Measurements from ENCODE around the gene TMOD3.

DNA sequence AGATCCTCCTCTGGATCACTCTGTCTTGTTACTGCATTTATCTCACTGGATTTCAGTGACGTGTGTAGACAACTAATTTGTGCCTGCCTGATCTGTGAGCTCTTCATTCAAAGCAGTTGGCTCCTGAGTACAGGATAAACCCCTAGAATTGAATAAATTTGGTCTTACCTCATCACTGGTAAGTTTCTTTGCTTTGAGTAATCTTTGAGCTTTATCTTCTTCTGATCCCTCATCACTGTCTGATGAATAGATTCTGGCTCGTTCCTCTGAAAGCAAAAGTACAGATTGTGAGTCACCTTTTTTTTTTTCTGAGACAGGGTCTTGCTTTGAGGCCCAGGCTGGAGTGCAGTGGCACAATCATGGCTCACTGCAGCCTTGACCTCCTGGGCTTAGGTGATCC, 117.7 kb downstream of the TMOD3 start:
- no peak for TF ChIP-seq HDGF (IDR thresholded peaks at IDR 0.05; ENCODE audit: borderline replicate concordance)
- TF ChIP-seq SUZ12 (IDR thresholded peaks at IDR 0.05): no peak
- no peak for TF ChIP-seq ARNT (IDR thresholded peaks at IDR 0.05)
- no peak for TF ChIP-seq NFRKB (IDR thresholded peaks at IDR 0.05)
- no peak for TF ChIP-seq ZNF384 (IDR thresholded peaks at IDR 0.05)
- TF ChIP-seq, protein P1, sequence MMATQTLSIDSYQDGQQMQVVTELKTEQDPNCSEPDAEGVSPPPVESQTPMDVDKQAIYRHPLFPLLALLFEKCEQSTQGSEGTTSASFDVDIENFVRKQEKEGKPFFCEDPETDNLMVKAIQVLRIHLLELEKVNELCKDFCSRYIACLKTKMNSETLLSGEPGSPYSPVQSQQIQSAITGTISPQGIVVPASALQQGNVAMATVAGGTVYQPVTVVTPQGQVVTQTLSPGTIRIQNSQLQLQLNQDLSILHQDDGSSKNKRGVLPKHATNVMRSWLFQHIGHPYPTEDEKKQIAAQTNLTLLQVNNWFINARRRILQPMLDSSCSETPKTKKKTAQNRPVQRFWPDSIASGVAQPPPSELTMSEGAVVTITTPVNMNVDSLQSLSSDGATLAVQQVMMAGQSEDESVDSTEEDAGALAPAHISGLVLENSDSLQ (IDR thresholded peaks at IDR 0.05): no peak
- no peak for TF ChIP-seq L3MBTL2 (conservative IDR thresholded peaks at IDR 0.05)
- no peak for TF ChIP-seq SP1 (IDR thresholded peaks at IDR 0.05)
- TF ChIP-seq FOXA1 (IDR thresholded peaks at IDR 0.05): no peak
- no peak for TF ChIP-seq CTBP1 (IDR thresholded peaks at IDR 0.05; ENCODE audit: borderline replicate concordance)
- TF ChIP-seq BHLHE40 (IDR thresholded peaks at IDR 0.05; ENCODE audit: borderline replicate concordance): no peak
- no peak for TF ChIP-seq LEF1 (IDR thresholded peaks at IDR 0.05; ENCODE audit: borderline replicate concordance)
